Mesenchymal stem cell (in vitro differentiated cells and primary cell): Measurements from ENCODE around the gene GHDC.

Source experiments
- DNase-seq: peaks from one replicate; pipeline ENCODE4 v3.0.0-alpha.2; 2013
- H2AFZ ChIP-seq: one replicate; pipeline ENCODE4 v1.6.1; 2013; ENCODE audit warnings: low read depth, mild to moderate bottlenecking, control low read depth, inconsistent platforms, low read length, moderate library complexity
- H2AK5ac ChIP-seq: 2 replicates; pipeline ENCODE4 v1.6.1; 2013; ENCODE audit warnings: low read length, moderate library complexity, mild to moderate bottlenecking, inconsistent platforms; ENCODE audit not compliant: severe bottlenecking
- H2BK120ac ChIP-seq: one replicate; pipeline ENCODE4 v1.6.1; 2013; ENCODE audit warnings: low read depth, mild to moderate bottlenecking, inconsistent platforms, low read length, moderate library complexity
- H2BK12ac ChIP-seq, 2 experiments: one replicate each; pipeline ENCODE4 v1.6.1; 2013; ENCODE audit warnings: inconsistent platforms in 2 of 2, low read length in 2 of 2, mild to moderate bottlenecking in 2 of 2, moderate library complexity in 2 of 2, control low read depth in 1 of 2
- H2BK15ac ChIP-seq: one replicate; pipeline ENCODE4 v1.6.1; 2013; ENCODE audit warnings: mild to moderate bottlenecking, low read depth, inconsistent platforms; ENCODE audit not compliant: poor library complexity, severe bottlenecking
- H2BK5ac ChIP-seq: 2 replicates; pipeline ENCODE4 v1.6.1; 2013; ENCODE audit warnings: low read depth, mild to moderate bottlenecking, low read length, control low read depth, inconsistent platforms; ENCODE audit not compliant: poor library complexity, severe bottlenecking
- H3K14ac ChIP-seq, 2 experiments: one replicate each; pipeline ENCODE4 v1.6.1; 2013; ENCODE audit warnings: inconsistent platforms in 2 of 2, low read length in 2 of 2, control low read depth in 1 of 2, mild to moderate bottlenecking in 1 of 2, moderate library complexity in 1 of 2
- H3K18ac ChIP-seq, 2 experiments: one replicate each; pipeline ENCODE4 v1.6.1; 2013; ENCODE audit warnings: inconsistent platforms in 2 of 2, low read length in 2 of 2, control low read depth in 1 of 2, low read depth in 1 of 2, mild to moderate bottlenecking in 1 of 2
- H3K23ac ChIP-seq, 2 experiments: one replicate each; pipeline ENCODE4 v1.6.1; 2013; ENCODE audit warnings: inconsistent platforms in 2 of 2, low read length in 2 of 2, mild to moderate bottlenecking in 2 of 2, moderate library complexity in 2 of 2, control low read depth in 1 of 2
- H3K27ac ChIP-seq: 2 replicates; pipeline ENCODE4 v1.5.1; 2013; ENCODE audit warnings: mild to moderate bottlenecking, moderate library complexity, low read length, control low read depth, inconsistent platforms; ENCODE audit not compliant: poor library complexity, severe bottlenecking
- H3K27me3 ChIP-seq, 2 experiments: 2 replicates each; pipeline versions ENCODE4 v1.6.1 to v1.7.0; 2013; ENCODE audit warnings: low read length in 2 of 2, mild to moderate bottlenecking in 2 of 2, moderate library complexity in 2 of 2, control low read depth in 1 of 2, inconsistent platforms in 1 of 2; ENCODE audit not compliant: control insufficient read depth in 1 of 2, insufficient read depth in 1 of 2
- H3K36me3 ChIP-seq, 2 experiments: 2 replicates each; pipeline versions ENCODE4 v1.6.1 to v1.7.0; 2013; ENCODE audit warnings: low read length in 2 of 2, control low read depth in 1 of 2, inconsistent platforms in 1 of 2, low read depth in 1 of 2, mild to moderate bottlenecking in 1 of 2; ENCODE audit not compliant: insufficient read depth in 2 of 2, control insufficient read depth in 1 of 2
- H3K4ac ChIP-seq, 2 experiments: one replicate each; pipeline ENCODE4 v1.6.1; 2013; ENCODE audit warnings: inconsistent platforms in 2 of 2, low read length in 2 of 2, mild to moderate bottlenecking in 2 of 2, moderate library complexity in 2 of 2, control low read depth in 1 of 2, low read depth in 1 of 2
- H3K4me1 ChIP-seq: 2 replicates; pipeline ENCODE4 v1.6.1; 2013; ENCODE audit warnings: low read depth, low read length, control low read depth; ENCODE audit not compliant: control insufficient read depth, insufficient read depth
- H3K4me2 ChIP-seq: 2 replicates; pipeline ENCODE4 v1.6.1; 2013; ENCODE audit warnings: low read length, mild to moderate bottlenecking, inconsistent platforms; ENCODE audit not compliant: poor library complexity, severe bottlenecking
- H3K4me3 ChIP-seq, 2 experiments: 2 replicates each; pipeline versions ENCODE4 v1.5.1 to v1.7.0; 2013; ENCODE audit warnings: low read length in 2 of 2, mild to moderate bottlenecking in 2 of 2, control low read depth in 1 of 2, low read depth in 1 of 2; ENCODE audit not compliant: insufficient read depth in 1 of 2
- H3K79me1 ChIP-seq: replicated peaks from 2 replicates; pipeline ENCODE4 v1.6.1; 2013; ENCODE audit warnings: mild to moderate bottlenecking, control low read depth, low read length, inconsistent platforms; ENCODE audit not compliant: poor library complexity, severe bottlenecking
- H3K9ac ChIP-seq: 2 replicates; pipeline ENCODE4 v1.7.0; 2013; ENCODE audit warnings: mild to moderate bottlenecking, low read length, moderate library complexity
- H3K9me3 ChIP-seq: 2 replicates; pipeline ENCODE4 v1.7.0; 2013; ENCODE audit warnings: mild to moderate bottlenecking, low read length; ENCODE audit not compliant: control insufficient read depth
- H4K8ac ChIP-seq: one replicate; pipeline ENCODE4 v1.6.1; 2013; ENCODE audit warnings: inconsistent platforms, mild to moderate bottlenecking, low read length, moderate library complexity
- H4K91ac ChIP-seq: one replicate; pipeline ENCODE4 v1.6.1; 2013; ENCODE audit warnings: mild to moderate bottlenecking, low read length, inconsistent platforms
- WGBS: methylation state at CpG from one replicate; pipeline ENCODE4 v1.1.7; 2013; ENCODE audit warnings: mixed read lengths; 5-methylcytosine and 5-hydroxymethylcytosine counted together

The GHDC gene

DNA sequence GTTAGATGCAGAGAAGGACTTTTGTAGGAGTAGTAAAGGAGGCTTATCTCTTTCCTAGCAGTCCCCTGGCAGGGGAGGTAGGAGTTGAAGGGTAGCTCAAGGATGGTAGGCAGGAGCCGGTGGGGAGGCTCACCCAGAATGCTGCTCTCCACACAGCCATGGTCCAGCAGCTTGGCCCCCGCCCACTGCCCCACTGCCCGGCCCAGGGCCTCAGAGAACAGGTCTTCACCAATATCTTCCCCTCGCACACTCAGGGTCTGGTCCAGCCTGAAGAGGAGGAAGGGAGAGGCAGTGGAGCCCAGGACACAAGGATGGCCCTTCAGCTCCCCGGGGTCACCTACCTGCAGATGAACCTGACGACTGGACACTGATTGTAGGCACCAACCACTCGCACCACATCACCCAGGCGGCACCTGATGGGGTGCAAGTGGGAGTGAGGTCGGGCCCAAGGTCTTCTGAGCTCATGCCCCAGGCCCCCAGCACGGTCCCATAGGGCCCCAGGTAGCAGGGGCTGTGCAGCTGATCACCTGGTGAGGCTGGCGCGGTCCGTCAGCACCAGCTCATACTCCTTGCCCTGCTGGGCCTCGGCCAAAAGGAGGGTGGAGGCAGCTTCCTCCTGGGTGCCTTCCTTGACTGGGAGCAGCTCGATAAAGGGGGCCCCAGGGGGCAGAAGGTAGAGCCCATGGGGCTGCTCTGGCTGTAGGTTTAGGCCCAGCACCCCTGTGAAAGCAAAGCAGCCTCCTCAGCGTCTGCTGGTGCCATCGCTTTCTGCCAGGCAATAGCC is 3.6 kb downstream of the GHDC start:
- H4K91ac ChIP-seq, result no peak overlapping the region
- peaks cover under 1 to 1% of the 10 kb centered on the region in 2 experiments for H3K27me3 ChIP-seq
- no peak overlapping the region for H2BK120ac ChIP-seq
- H3K18ac ChIP-seq, result no peak overlapping the region
- 87% methylated on average over 16 of the region's 17 CpGs for WGBS
- H3K9me3 ChIP-seq, result no peaks in the 10 kb centered on the region
- H2AFZ ChIP-seq, result no peak overlapping the region
- H2AK5ac ChIP-seq, result no peak overlapping the region
- H3K36me3 ChIP-seq, result no peaks in the 10 kb centered on the region
- H4K8ac ChIP-seq, result no peak overlapping the region
- H2BK5ac ChIP-seq, result no peak overlapping the region
- no peak overlapping the region for H3K4ac ChIP-seq
- H3K79me1 ChIP-seq, result no peaks in the 10 kb centered on the region
- H3K4me3 ChIP-seq, result no peak overlapping the region
- H2BK12ac ChIP-seq, result no peak overlapping the region
- H2BK15ac ChIP-seq, result no peak overlapping the region
- no peak overlapping the region for H3K4me2 ChIP-seq
- H3K23ac ChIP-seq, result no peak overlapping the region
- H3K27ac ChIP-seq, result no peak overlapping the region
- H3K9ac ChIP-seq, result no peak overlapping the region
- no peak overlapping the region for H3K14ac ChIP-seq
- H3K4me1 ChIP-seq, result peaks cover 6% of the 10 kb centered on the region
- DNase-seq, result no peak

DNA sequence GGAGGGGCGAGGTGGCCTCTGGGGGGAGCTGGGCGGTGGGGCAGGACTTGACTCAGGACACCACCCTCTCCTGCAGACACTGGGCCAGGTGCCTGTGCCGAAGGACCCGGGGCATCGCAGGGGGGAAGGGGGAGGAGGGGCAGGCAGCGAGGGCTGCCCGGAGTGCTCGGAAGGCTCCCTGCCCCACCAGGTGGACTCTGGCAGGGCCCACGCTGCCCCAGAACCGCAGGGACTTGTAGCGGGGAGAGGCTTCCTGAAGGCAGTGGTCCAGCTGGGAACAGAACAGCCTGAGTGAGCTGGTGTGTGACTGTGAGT is 4.7 kb downstream of the GHDC start:
- no peak overlapping the region for H3K23ac ChIP-seq
- no peak overlapping the region for H2BK120ac ChIP-seq
- peaks cover 6% of the 10 kb centered on the region for H3K4me1 ChIP-seq

GRCh38 chr17:42188749-42189650 is 5.3 kb downstream of the GHDC start:
- peaks cover 6% of the 10 kb centered on the region for H3K4me1 ChIP-seq
- WGBS, result 83% methylated on average over 19 of the region's 19 CpGs
- no peak overlapping the region for H2BK120ac ChIP-seq
- no peak overlapping the region for H2BK5ac ChIP-seq
- H3K27me3 ChIP-seq, result peaks cover 4 to 10% of the 10 kb centered on the region in 2 experiments
- H3K9ac ChIP-seq, result no peak overlapping the region
- H3K9me3 ChIP-seq, result no peaks in the 10 kb centered on the region
- H3K4me2 ChIP-seq, result no peak overlapping the region
- H3K27ac ChIP-seq, result no peak overlapping the region
- no peak overlapping the region for H2AFZ ChIP-seq
- H3K79me1 ChIP-seq, result no peaks in the 10 kb centered on the region
- no peak overlapping the region for H4K8ac ChIP-seq
- H3K36me3 ChIP-seq, result no peaks in the 10 kb centered on the region
- no peak overlapping the region for H3K4me3 ChIP-seq
- H4K91ac ChIP-seq, result no peak overlapping the region
- no peak overlapping the region for H2AK5ac ChIP-seq
- DNase-seq, result no peak
- H2BK15ac ChIP-seq, result no peak overlapping the region
- H2BK12ac ChIP-seq, result no peak overlapping the region
- no peak overlapping the region for H3K14ac ChIP-seq
- H3K23ac ChIP-seq, result no peak overlapping the region
- H3K4ac ChIP-seq, result no peak overlapping the region
- no peak overlapping the region for H3K18ac ChIP-seq

More for the DNA sequence above, 4.7 kb downstream of the GHDC start:
- H3K4ac ChIP-seq, result no peak overlapping the region
- H3K27ac ChIP-seq, result no peak overlapping the region
- no peak overlapping the region for H2AFZ ChIP-seq
- DNase-seq, result no peak
- no peak overlapping the region for H3K4me2 ChIP-seq
- H3K36me3 ChIP-seq, result no peaks in the 10 kb centered on the region
- H2AK5ac ChIP-seq, result no peak overlapping the region
- no peak overlapping the region for H3K14ac ChIP-seq
- H4K91ac ChIP-seq, result no peak overlapping the region
- 81% methylated on average over 11 of the region's 11 CpGs for WGBS
- no peak overlapping the region for H4K8ac ChIP-seq
- no peak overlapping the region for H2BK5ac ChIP-seq
- H2BK12ac ChIP-seq, result no peak overlapping the region
- H3K4me3 ChIP-seq, result no peak overlapping the region
- no peaks in the 10 kb centered on the region for H3K9me3 ChIP-seq
- H3K27me3 ChIP-seq, result peaks cover 4 to 10% of the 10 kb centered on the region in 2 experiments
- H3K9ac ChIP-seq, result no peak overlapping the region
- no peak overlapping the region for H3K18ac ChIP-seq
- no peaks in the 10 kb centered on the region for H3K79me1 ChIP-seq
- H2BK15ac ChIP-seq, result no peak overlapping the region

DNA sequence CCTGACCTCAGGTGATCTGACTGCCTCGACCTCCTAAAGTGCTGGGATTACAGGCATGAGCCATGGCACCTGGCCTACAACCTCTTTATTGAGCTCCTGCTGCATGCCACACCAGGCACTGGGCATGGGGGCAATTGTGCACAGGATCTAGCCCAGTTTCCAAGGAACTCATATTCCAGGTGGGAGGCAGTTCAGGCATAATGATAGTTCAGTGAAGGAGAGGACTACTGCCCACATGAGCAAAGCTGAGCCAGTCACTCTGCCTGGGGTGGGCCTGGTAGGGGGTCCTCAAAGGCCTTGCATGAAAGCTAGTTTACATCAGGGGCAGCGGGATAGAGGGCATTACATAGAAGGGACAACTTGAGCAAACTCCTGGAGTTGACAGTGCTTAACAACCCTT is 6.5 kb downstream of the GHDC start:
- no peak overlapping the region for H4K91ac ChIP-seq
- no peak overlapping the region for H3K23ac ChIP-seq
- 80% methylated on average over 2 of the region's 2 CpGs for WGBS
- H3K36me3 ChIP-seq, result no peaks in the 10 kb centered on the region
- H2AK5ac ChIP-seq, result no peak overlapping the region
- peaks cover 7 to 10% of the 10 kb centered on the region in 2 experiments for H3K27me3 ChIP-seq
- no peak overlapping the region for H2BK15ac ChIP-seq
- H3K4ac ChIP-seq, result no peak overlapping the region
- no peak overlapping the region for H2BK12ac ChIP-seq
- peaks cover 13% of the 10 kb centered on the region for H3K4me1 ChIP-seq
- H3K9me3 ChIP-seq, result no peaks in the 10 kb centered on the region
- H3K27ac ChIP-seq, result no peak overlapping the region
- no peak overlapping the region for H2BK5ac ChIP-seq
- no peaks in the 10 kb centered on the region for H3K79me1 ChIP-seq
- H3K9ac ChIP-seq, result no peak overlapping the region
- no peak overlapping the region for H2AFZ ChIP-seq
- H3K4me2 ChIP-seq, result no peak overlapping the region
- H3K4me3 ChIP-seq, result no peak overlapping the region
- H3K14ac ChIP-seq, result no peak overlapping the region
- DNase-seq, result no peak
- H3K18ac ChIP-seq, result no peak overlapping the region
- no peak overlapping the region for H2BK120ac ChIP-seq
- H4K8ac ChIP-seq, result no peak overlapping the region
